K562 (cell line): Measurements from ENCODE around the gene MAST3. TPM values are rescaled to one million over a fixed set of nuclear protein-coding genes. Genes with fewer than 3 reads are reported as not detected.

Source experiments
- ARID2 ChIP-seq: fragments of 450-650 bp; IDR thresholded peaks from 2 replicates; pipeline ENCODE4 v1.6.1; 2017; ENCODE audit warnings: antibody characterized with exemption, mild to moderate bottlenecking
- CBX1 ChIP-seq: sonication (generic); IDR thresholded peaks from 2 replicates; pipeline ENCODE4 v1.6.1; 2016; ENCODE audit warnings: antibody characterized with exemption, low read depth, mild to moderate bottlenecking
- CHD1 ChIP-seq: fragments of 200-600 bp; sonication (generic); IDR thresholded peaks from one replicate; pipeline ENCODE4 v1.6.1; 2012; ENCODE audit warnings: mild to moderate bottlenecking, moderate library complexity, low read length, inconsistent platforms
- MBD2 ChIP-seq: sonication (generic); IDR thresholded peaks from 2 replicates; pipeline ENCODE4 v1.6.1; 2016; ENCODE audit warnings: low read depth, borderline replicate concordance
- MCM2 ChIP-seq: fragments of 450-650 bp; IDR thresholded peaks from 2 replicates; pipeline ENCODE4 v1.6.1; 2017; ENCODE audit warnings: low read depth, mild to moderate bottlenecking
- PTBP1 ChIP-seq: fragments of 200-400 bp; formaldehyde crosslinking; IDR thresholded peaks from 2 replicates; pipeline ENCODE4 v1.6.1; 2017; ENCODE audit warnings: low read depth, low read length
- RCOR1 ChIP-seq, 2 experiments: IDR thresholded peaks; 2 replicates each; pipeline ENCODE4 v1.6.1; 2012; ENCODE audit warnings: low read depth in 2 of 2, low read length in 2 of 2, borderline replicate concordance in 1 of 2, improper control_type of control experiment in 1 of 2
- SMARCA5 ChIP-seq: fragments of 450-650 bp; IDR thresholded peaks from 2 replicates; pipeline ENCODE4 v1.6.1; 2016
- ZBTB26 ChIP-seq: fragments of 450-650 bp; formaldehyde crosslinking; IDR thresholded peaks from 2 replicates; pipeline ENCODE4 v1.4.0; 2022; ENCODE audit warnings: missing genetic modification characterization
- ZC3H4 ChIP-seq: sonication (generic); formaldehyde crosslinking; IDR thresholded peaks from 2 replicates; pipeline ENCODE4 v1.9.0; 2021; ENCODE audit warnings: missing genetic modification reagents, borderline replicate concordance
- ZKSCAN1 ChIP-seq: fragments of 150-350 bp; IDR thresholded peaks from 2 replicates; pipeline ENCODE4 v1.6.1; 2016; ENCODE audit warnings: low read depth, low read length
- ZNF134 ChIP-seq: fragments of 250-450 bp; sonication (Bioruptor Pico); conservative IDR thresholded peaks from 2 replicates; pipeline ENCODE4 v1.4.0; 2020
- polyA plus RNA-seq, 8 experiments: library from polyadenylated mRNA; depleted of rRNA in 4 of 8; stranded (reverse) in 5 of 8; unstranded in 3 of 8; fragments of >200 nt; fragmentation: Nextera tagmentation in 2 of 8; fragmentation: Illumina TruSeq in 1 of 8; extraction: Ambion mirVana in 2 of 8; extraction: Trizol in 1 of 8; gene quantifications; 2 replicates each; pipeline versions ENCODE4 v1.2.1 to v1.2.3, GENCODE V29; 2011 to 2014; ENCODE audit warnings: inconsistent platforms in 1 of 8, missing spikeins in 1 of 8
- total RNA-seq, 7 experiments: library from RNA; depleted of rRNA in 6 of 7; stranded (reverse); fragments of >200 nt in 6 of 7; fragmentation: Illumina TruSeq in 2 of 7; extraction: Trizol in 2 of 7; gene quantifications; 2 replicates each; pipeline versions ENCODE4 v1.2.1 to v1.2.3, GENCODE V29; 2011 to 2021; ENCODE audit warnings: low replicate concordance in 1 of 7

The MAST3 gene
- total and polyA plus RNA-seq, 9 of the 15 experiments (the other 6 are each of a cell fraction or from before 2014, with no cell fraction given) = 0.94 to 9.9 (median 2.4) TPM

DNA sequence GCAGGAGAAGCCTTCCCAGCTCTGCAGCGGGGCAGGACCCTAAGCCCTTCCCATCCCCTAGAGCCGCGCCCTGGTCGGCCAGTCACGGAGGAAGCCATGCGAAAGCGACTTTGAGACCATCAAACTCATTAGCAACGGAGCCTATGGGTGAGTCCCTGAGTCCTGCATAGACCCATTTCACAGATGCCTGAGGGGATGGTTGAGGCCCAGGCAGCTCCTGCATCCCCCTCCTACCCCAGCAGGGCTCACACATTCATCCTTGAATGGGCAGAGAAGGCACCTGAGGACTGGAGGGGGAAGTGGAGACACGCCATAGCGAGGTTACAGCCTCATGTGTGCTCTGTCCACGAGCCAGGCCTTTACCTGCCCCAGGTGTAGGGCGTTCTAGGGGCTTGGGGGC lies 31.2 kb downstream of the MAST3 start (continued):
- no peak for TF ChIP-seq CBX1
- 0 out of 4 replicates have a peak, but pooled peaks of 1 of the 2 experiments have one; percentile 29 for TF ChIP-seq RCOR1 (IDR thresholded peaks at IDR 0.05; ENCODE audit: borderline replicate concordance in 1 of 2, low read depth in 2 of 2, low read length in 2 of 2)
- TF ChIP-seq MCM2 = no peak
- TF ChIP-seq ZKSCAN1 = no peak
- TF ChIP-seq PTBP1 = 0 out of 2 replicates have a peak, but pooled peaks have one; percentile 67
- peak; percentile 55; the same call in 1 of the 2 replicates for TF ChIP-seq SMARCA5
- TF ChIP-seq ZNF134 (CRISPR knock-in tag) = no peak
- no peak for TF ChIP-seq ZBTB26 (CRISPR knock-in tag)
- no peak for TF ChIP-seq ARID2
- TF ChIP-seq MBD2 = no peak
- TF ChIP-seq ZC3H4 (CRISPR knock-in tag) = 0 out of 2 replicates have a peak, but pooled peaks have one; percentile 28
- TF ChIP-seq CHD1 = no peak
- TF ChIP-seq, all 486 proteins: peak for 8
